Choroid plexus epithelial cell (primary cell): ENCODE data around the gene NAA40.
"Not testable (repeated sequence)": the region's sequence is repeated elsewhere in the genome, so short reads cannot be mapped to it uniquely, and the experiment has no call there.

ENCODE experiments used
- DNase-seq: peaks from one replicate; pipeline ENCODE4 v3.0.0-alpha.2; 2010; ENCODE audit warnings: low read depth
- H3K4me3 ChIP-seq: 2 replicates; pipeline ENCODE4 v1.5.1; 2011; ENCODE audit warnings: low read depth, mild to moderate bottlenecking, control low read depth, low read length, moderate library complexity
- TF ChIP-seq, protein P1 (sequence below): conservative IDR thresholded peaks from 2 replicates; pipeline ENCODE4 v1.5.1; 2011; ENCODE audit warnings: low read depth, mild to moderate bottlenecking, control low read depth, inconsistent platforms, low read length, moderate library complexity

Gene NAA40

DNA sequence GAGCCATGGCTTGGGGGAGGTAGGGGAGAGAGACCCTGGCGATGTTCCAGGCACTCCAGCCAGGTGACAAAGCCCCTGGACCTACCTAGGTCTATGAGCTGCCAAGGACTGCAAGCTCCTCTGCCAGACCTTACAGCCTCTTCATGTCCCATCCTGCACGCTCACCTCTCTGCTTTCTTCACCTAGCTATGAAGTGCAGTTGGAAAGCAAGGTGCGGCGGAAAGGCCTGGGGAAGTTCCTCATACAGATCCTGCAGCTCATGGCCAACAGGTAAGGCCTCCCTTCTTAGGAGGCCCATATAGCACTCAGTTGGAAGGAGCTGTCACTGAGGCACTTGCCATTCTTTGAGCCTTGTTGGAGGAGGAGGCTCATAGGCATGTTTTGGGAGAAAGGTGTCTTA lies 13.8 kb downstream of the NAA40 start:
- TF ChIP-seq, protein P1, sequence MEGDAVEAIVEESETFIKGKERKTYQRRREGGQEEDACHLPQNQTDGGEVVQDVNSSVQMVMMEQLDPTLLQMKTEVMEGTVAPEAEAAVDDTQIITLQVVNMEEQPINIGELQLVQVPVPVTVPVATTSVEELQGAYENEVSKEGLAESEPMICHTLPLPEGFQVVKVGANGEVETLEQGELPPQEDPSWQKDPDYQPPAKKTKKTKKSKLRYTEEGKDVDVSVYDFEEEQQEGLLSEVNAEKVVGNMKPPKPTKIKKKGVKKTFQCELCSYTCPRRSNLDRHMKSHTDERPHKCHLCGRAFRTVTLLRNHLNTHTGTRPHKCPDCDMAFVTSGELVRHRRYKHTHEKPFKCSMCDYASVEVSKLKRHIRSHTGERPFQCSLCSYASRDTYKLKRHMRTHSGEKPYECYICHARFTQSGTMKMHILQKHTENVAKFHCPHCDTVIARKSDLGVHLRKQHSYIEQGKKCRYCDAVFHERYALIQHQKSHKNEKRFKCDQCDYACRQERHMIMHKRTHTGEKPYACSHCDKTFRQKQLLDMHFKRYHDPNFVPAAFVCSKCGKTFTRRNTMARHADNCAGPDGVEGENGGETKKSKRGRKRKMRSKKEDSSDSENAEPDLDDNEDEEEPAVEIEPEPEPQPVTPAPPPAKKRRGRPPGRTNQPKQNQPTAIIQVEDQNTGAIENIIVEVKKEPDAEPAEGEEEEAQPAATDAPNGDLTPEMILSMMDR: no peak
- DNase-seq: no peak
- H3K4me3 ChIP-seq: no peak overlapping the region

DNA sequence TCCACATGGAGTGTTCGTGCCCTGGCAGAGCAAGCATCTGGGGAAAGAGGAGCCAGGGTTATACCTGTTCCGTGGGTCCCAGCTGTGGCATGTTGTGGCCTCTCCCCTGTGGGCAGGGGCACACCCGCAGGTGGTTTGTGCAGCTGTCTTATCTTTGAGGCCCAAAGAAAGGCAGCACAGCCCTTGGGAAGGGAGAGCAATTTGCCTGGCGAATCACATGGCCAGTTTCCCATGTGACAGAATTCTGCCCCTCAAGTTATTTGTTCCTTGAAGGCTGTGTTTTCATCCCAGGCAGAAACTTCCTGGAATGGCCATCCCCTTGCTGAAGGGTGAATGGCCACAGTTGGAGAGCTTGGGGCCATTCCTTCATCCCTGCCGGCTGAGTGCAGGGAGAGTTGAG lies 19.2 kb downstream of the NAA40 start:
- DNase-seq: no peak
- TF ChIP-seq, protein P1: no peak
- H3K4me3 ChIP-seq: no peak overlapping the region

DNA sequence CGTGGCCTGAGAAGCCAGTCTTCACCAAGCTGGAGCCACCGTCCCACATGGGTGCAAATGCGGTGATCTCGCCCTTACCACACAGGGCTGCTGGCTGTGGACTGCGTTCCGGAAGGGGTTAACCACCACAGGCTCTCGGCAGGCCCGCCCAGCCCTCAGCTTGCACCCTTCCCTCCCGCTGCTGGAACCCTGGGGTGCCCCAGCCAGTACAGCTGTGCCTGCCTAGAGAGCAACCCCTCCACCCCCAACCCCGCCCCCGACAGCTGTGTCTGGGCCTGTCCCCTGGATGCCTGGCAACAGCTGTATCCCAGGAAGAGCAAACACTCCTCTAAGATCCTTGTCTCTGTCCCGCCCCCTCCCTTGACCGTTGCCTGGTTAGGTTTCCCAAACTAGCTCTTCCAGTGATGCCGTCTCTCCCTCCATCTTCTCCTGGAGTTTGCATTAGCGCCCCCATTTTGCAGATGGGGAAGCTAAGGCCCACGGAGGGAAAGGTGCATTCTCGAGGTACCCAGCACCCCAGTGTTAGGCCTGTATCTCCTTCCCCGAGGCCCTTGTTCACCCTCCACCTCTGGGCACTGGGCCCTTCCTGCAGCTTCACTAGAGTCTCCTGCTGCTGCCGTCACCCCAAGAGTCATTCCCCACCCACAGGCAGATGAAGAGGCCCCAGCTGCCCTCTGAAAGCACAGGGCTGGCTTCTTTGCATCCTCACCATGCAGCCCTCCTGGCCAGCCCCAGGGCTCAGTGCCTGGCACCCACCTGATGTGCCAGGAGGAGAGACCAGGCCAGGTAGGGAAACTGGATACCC lies 23.0 kb downstream of the NAA40 start:
- TF ChIP-seq, protein P1: no peak
- no peak overlapping the region for H3K4me3 ChIP-seq
- DNase-seq: peak; percentile 58

DNA sequence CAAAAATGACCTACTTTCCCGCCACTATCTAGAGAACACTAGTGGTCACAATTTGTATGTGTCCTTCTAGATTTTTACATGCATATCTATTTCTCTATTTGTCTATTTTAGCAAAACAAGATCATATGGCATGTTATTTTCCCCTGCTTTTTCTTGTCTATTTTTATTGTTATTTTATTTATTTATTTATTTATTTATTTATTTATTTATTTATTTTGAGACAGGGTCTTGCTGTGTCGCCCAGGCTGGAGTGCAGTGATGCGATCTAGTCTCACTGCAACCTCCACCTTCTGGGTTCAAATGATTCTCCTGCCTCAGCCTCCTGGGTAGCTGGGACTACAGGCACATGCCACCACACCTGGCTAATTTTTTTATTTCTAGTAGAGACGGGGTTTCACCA lies 25.1 kb downstream of the NAA40 start:
- DNase-seq, H3K4me3 ChIP-seq: not testable (repeated sequence)

DNA sequence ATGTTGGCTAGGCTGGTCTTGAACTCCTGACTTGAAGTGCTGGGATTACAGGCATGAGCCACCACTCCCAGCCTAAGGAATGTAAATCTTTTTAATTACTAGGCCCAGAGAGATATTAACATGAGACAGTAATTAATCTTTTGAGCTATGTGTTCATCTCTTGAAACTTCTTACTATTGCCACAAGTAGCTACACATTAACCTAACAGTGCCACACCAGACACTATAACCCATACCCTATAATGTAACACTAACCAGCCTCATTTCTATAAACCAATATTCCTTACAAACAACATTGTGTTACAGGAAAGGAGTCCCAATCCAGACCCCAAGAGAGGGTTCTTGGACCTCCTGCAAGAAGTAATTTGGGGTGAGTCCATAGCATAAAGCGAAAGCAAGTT lies 27.6 kb downstream of the NAA40 start:
- no peak overlapping the region for H3K4me3 ChIP-seq
- no peak for DNase-seq
- TF ChIP-seq, protein P1: no peak

DNA sequence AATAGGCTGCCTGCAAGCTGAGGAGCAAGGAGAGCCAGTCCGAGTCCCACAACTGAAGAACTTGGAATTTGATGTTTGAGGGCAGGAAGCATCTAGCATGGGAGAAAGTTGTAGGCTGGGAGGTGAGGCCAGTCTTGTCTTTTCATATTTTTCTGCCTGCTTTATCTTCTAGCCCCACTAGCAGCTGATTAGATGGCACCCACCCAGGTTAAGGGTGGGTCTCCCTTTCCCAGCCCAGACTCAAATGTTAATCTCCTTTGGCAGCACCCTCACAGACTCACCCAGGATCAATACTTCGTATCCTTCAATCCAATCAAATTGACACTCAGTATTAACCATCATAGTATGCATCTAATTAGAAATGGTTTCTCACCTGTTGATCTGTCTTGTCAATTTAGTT lies 30.7 kb downstream of the NAA40 start:
- DNase-seq: no peak
- TF ChIP-seq, protein P1: no peak
- H3K4me3 ChIP-seq: no peak overlapping the region

DNA sequence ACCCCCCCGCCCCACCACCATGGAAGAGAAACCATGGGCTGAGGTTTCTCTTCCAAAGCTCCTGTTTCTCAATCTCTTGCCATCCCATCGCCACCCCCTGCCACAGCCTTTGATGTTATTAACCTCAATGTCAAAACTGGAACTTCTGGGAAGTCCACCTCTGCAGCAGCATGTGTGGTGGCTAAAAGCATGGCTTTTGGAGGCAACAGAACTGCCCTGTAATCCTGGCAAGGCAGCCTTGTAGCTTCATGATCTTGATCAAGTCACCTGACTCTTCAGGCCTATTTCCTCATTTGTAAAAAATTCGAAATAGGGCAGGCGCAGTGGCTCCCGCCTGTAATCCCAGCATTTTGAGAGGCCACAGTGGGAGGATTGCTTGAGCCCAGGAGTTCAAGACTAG lies 32.1 kb downstream of the NAA40 start:
- DNase-seq: no peak
- H3K4me3 ChIP-seq: no peak overlapping the region
- TF ChIP-seq, protein P1: no peak

DNA sequence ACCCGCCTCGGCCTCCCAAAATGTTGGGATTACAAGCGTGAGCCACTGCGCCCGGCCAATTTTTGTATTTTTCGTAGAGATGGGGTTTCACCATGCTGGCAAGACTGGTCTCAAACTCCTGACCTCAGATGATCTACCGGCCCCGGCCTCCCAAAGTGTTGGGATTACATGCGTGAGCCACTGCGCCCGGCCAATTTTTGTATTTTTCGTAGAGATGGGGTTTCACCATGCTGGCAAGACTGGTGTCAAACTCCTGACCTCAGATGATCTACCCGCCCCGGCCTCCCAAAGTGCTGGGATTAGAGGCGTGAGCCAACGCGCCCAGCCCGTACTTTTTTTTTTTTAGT lies 35.1 kb downstream of the NAA40 start:
- not testable (repeated sequence) for DNase-seq, H3K4me3 ChIP-seq
